Measurements from ENCODE around the gene USP40.

DNA sequence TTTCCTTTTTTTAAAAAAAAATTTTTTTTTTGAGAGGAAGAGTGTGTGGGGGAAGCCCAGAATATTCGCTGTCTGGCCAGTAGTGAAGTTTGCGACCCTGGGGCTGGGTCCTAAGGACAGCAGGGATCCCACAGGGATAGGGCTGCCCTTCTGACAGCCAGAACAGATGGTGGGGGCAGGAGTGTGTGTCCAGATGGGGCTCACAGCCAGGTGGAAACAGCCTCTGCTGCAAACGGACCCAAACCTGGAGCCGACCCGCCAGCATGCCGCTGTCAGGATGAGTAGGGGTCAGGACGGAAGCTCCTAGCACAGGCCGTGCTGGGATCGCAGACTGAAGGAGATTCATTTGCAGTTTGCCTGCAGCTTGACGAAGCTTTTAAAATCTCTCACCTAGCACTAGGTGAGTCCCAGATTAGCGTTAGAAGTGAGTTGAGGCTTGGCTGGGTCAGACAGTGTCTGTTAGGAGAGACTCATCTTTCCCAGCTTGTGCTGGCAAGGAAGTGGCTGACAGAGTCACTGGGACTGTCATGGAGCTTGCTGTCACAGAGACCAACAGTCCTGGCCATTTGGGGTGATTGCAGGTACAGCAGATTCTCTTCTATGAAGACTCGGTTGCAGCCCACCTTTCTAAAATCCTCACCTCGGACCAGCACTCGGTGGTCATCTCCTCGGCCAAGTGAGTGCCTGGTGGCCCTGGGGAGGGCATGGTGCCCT lies 118.9 kb downstream of the USP40 start:
- TF ChIP-seq, protein P1, sequence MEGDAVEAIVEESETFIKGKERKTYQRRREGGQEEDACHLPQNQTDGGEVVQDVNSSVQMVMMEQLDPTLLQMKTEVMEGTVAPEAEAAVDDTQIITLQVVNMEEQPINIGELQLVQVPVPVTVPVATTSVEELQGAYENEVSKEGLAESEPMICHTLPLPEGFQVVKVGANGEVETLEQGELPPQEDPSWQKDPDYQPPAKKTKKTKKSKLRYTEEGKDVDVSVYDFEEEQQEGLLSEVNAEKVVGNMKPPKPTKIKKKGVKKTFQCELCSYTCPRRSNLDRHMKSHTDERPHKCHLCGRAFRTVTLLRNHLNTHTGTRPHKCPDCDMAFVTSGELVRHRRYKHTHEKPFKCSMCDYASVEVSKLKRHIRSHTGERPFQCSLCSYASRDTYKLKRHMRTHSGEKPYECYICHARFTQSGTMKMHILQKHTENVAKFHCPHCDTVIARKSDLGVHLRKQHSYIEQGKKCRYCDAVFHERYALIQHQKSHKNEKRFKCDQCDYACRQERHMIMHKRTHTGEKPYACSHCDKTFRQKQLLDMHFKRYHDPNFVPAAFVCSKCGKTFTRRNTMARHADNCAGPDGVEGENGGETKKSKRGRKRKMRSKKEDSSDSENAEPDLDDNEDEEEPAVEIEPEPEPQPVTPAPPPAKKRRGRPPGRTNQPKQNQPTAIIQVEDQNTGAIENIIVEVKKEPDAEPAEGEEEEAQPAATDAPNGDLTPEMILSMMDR (IDR thresholded peaks at IDR 0.05), result no peak
- no peak for TF ChIP-seq POLR2A (IDR thresholded peaks at IDR 0.05)

Data from thyroid gland (tissue), 4 donors.